ENCODE data around the gene CCDC28B. TPM values are rescaled to one million over a fixed set of nuclear protein-coding genes. Genes with fewer than 3 reads are reported as not detected.

The CCDC28B gene
- polyA plus RNA-seq, 1 experiment = 13.9 TPM

DNA sequence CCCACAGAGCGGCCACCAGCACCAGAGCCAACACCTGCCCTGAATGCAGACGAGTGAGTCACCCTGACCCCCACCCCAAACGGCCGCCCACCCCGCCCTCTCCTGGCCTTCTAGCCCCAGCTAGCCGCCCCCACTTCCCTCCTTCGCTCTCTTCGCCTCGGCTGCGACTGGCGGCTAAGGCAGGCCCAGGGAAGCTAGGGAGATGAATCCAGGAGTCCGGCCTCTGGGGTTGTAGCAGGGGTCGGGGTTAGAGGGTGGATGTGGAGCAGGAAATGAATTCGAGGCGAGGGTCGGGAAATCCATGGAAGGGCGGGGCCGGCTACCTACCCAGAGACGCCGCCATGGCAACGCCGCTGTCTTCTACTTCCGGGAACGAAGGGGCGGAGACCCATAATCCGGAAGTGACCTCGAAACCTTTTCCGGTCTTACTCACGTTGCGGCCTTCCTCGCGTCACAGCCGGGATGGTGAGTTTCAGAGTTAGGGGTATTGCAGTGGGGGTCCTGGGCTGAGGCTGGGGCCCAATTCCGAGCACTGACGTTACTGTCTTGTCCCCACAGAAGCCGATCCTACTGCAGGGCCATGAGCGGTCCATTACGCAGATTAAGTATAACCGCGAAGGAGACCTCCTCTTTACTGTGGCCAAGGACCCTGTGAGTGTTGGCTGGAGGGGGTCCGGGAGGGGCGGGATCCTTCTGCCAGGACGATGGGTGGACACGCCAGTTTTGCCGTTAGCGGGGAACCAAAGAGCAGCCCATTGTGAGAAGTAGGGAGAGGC lies 21.8 kb downstream of the CCDC28B start, which contains the start of the genes EIF3I and TMEM234:
TSS of gene EIF3I (plus strand) at position 428 of the 776 bp plus-strand sequence. CDS start at position 463, 35 bp downstream.
TSS of gene TMEM234 (minus strand) at position 374 of the 776 bp plus-strand sequence. CDS start at position 343, 31 bp downstream.
- POLR2A ChIA-PET = no interaction called here
- peaks cover 13% of the 10 kb centered on the region for H3K36me3 ChIP-seq (ENCODE audit: control insufficient read depth, insufficient read depth, low read length)
- CTCF ChIA-PET = interaction anchor here (1.2 kb wide), 1 partner anchor 26 kb away, joined by 3 read pairs; no protein-coding TSS in a partner anchor

GRCh38 chr1:32223683-32224082 lies 23.3 kb downstream of the CCDC28B start:
- ChIA-PET POLR2A (no interaction called here), CTCF (no interaction called here)
- TF ChIP-seq, protein P1, sequence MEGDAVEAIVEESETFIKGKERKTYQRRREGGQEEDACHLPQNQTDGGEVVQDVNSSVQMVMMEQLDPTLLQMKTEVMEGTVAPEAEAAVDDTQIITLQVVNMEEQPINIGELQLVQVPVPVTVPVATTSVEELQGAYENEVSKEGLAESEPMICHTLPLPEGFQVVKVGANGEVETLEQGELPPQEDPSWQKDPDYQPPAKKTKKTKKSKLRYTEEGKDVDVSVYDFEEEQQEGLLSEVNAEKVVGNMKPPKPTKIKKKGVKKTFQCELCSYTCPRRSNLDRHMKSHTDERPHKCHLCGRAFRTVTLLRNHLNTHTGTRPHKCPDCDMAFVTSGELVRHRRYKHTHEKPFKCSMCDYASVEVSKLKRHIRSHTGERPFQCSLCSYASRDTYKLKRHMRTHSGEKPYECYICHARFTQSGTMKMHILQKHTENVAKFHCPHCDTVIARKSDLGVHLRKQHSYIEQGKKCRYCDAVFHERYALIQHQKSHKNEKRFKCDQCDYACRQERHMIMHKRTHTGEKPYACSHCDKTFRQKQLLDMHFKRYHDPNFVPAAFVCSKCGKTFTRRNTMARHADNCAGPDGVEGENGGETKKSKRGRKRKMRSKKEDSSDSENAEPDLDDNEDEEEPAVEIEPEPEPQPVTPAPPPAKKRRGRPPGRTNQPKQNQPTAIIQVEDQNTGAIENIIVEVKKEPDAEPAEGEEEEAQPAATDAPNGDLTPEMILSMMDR (IDR thresholded peaks at IDR 0.05; ENCODE audit: insufficient read depth, low read depth, low read length) = no peak
- no peak overlapping the region for H3K4me3 ChIP-seq (ENCODE audit: low read depth, low read length)
- H3K36me3 ChIP-seq (ENCODE audit: control insufficient read depth, insufficient read depth, low read length) = peaks cover 21% of the 10 kb centered on the region
- no peak for DNase-seq (ENCODE audit: low read depth)
- H3K27me3 ChIP-seq (ENCODE audit: control insufficient read depth, insufficient read depth, low read length) = no peaks in the 10 kb centered on the region

More for the DNA sequence above, 21.8 kb downstream of the CCDC28B start, which contains the start of the genes EIF3I and TMEM234:
- TF ChIP-seq, protein P1 (IDR thresholded peaks at IDR 0.05; ENCODE audit: insufficient read depth, low read depth, low read length) = no peak
- Histone ChIP-seq H3K27me3 (ENCODE audit: control insufficient read depth, insufficient read depth, low read length) (no peaks in the 10 kb centered on the region), H3K4me3 (ENCODE audit: low read depth, low read length) (peak within 1 kb of the TSS; percentile 67)
- DNase-seq (ENCODE audit: low read depth) = peak; percentile 48

- TF ChIP-seq, protein P1 (IDR thresholded peaks at IDR 0.05; ENCODE audit: insufficient read depth, low read depth, low read length) = no peak
- Histone ChIP-seq H3K27me3 (ENCODE audit: control insufficient read depth, insufficient read depth, low read length) (no peaks in the 10 kb centered on the region), H3K4me3 (ENCODE audit: low read depth, low read length) (no peak overlapping the region), H3K36me3 (ENCODE audit: control insufficient read depth, insufficient read depth, low read length) (peaks cover 25% of the 10 kb centered on the region)
- CTCF ChIA-PET = no interaction called here
- POLR2A ChIA-PET = no interaction called here
- no peak for DNase-seq (ENCODE audit: low read depth)
Observed at GRCh38 chr1:32224285-32224684, 23.9 kb downstream of the CCDC28B start.

DNA sequence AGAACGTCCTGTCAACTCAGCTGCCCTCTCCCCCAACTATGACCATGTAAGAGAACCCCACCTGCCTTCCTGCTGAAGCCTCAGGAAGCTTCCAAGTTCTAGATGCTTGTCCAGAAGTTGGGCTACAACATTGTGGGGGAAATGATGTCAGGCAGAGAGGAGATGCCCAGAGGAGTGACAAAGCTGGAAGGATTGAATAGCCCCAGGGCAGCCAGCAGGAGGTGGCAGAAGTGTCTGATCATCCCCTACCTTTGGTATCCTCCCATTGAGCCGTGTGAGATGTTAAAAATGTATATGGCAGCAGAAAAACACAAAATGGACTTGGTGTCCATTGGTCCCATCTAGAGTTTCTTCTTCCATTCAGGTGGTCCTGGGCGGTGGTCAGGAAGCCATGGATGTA lies 28.4 kb downstream of the CCDC28B start:
- peaks cover 30% of the 10 kb centered on the region for H3K36me3 ChIP-seq (ENCODE audit: control insufficient read depth, insufficient read depth, low read length)

More for the DNA sequence above, 28.4 kb downstream of the CCDC28B start:
- ChIA-PET CTCF (interaction anchor here (1.4 to 2.9 kb wide), 2 partner anchors 13 kb away, joined by 3 to 11 read pairs; no protein-coding TSS in a partner anchor), POLR2A (no interaction called here)
- DNase-seq (ENCODE audit: low read depth) = no peak
- TF ChIP-seq, protein P1 (IDR thresholded peaks at IDR 0.05; ENCODE audit: insufficient read depth, low read depth, low read length) = no peak
- Histone ChIP-seq H3K4me3 (ENCODE audit: low read depth, low read length) (no peak overlapping the region), H3K27me3 (ENCODE audit: control insufficient read depth, insufficient read depth, low read length) (no peaks in the 10 kb centered on the region)

All from BJ (cell line).